Measurements from ENCODE around the gene AS3MT. TPM values are rescaled to one million over a fixed set of nuclear protein-coding genes. Genes with fewer than 3 reads are reported as not detected.
"Not testable (repeated sequence)": the region's sequence is repeated elsewhere in the genome, so short reads cannot be mapped to it uniquely, and the experiment has no call there.

The AS3MT gene
- total RNA-seq, 2 experiments from 2014 or later: 0.67 to 0.77 TPM

DNA sequence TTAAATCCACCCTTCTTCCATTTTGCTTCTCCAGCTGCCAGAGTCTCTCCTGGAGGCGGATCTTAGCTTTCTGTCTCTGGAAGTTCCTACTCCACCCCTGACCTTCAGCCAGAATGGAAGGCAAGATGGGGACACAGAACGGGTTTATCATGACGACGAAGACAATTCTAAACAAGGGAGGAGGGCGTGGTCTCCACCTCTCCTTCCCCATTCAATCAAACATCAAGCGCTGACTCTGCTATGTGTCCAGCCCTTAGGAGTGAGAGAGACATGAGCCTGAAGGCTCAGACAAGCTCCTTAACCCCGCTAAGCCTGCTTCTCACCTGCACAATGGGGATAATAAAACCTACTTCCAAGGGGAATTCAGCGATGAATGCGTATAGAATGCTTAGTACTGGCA, 35.1 kb upstream of the AS3MT start:
- intact Hi-C loops (cut with DNase I, micrococcal nuclease): loop anchor here (2.0 to 10.0 kb wide), 4 partner anchors 67 to 851 kb away; no protein-coding TSS in a partner anchor
- POLR2A ChIA-PET: no interaction called here

GRCh38 chr10:102835007-102835482, 34.2 kb upstream of the AS3MT start:
- H3K36me3 ChIP-seq (ENCODE audit: insufficient read depth, low read length): no peaks in the 10 kb centered on the region
- no peaks in the 10 kb centered on the region for H3K27me3 ChIP-seq (ENCODE audit: control insufficient read depth in 1 of 2, insufficient read depth in 2 of 2, low read length in 2 of 2)
- peaks cover 5% of the 10 kb centered on the region for H3K4me1 ChIP-seq (ENCODE audit: insufficient read depth, low read length)
- no peaks in the 10 kb centered on the region for H3K36me3 Mint-ChIP-seq (ENCODE audit: low read depth)
- H3K27ac ChIP-seq (ENCODE audit: low read depth in 1 of 2, low read length in 2 of 2): no peak overlapping the region
- no peak overlapping the region for H3K4me3 ChIP-seq (ENCODE audit: low read length)
- no peak overlapping the region for H3K27ac Mint-ChIP-seq
- peak; percentile 55 to 87 (median 68) for DNase-seq
- POLR2A ChIA-PET: no interaction called here
- no peak overlapping the region for H3K4me3 Mint-ChIP-seq
- no peaks in the 10 kb centered on the region for H3K4me1 Mint-ChIP-seq (ENCODE audit: low read depth)
- CTCF ChIA-PET: interaction anchor here (0.8 to 1.0 kb wide), 2 partner anchors 19 to 409 kb away, joined by 3 to 4 read pairs; partner anchors contain the start of gene BORCS7
- peaks cover 10% of the 10 kb centered on the region for H3K27me3 Mint-ChIP-seq
- TF ChIP-seq, protein P1, sequence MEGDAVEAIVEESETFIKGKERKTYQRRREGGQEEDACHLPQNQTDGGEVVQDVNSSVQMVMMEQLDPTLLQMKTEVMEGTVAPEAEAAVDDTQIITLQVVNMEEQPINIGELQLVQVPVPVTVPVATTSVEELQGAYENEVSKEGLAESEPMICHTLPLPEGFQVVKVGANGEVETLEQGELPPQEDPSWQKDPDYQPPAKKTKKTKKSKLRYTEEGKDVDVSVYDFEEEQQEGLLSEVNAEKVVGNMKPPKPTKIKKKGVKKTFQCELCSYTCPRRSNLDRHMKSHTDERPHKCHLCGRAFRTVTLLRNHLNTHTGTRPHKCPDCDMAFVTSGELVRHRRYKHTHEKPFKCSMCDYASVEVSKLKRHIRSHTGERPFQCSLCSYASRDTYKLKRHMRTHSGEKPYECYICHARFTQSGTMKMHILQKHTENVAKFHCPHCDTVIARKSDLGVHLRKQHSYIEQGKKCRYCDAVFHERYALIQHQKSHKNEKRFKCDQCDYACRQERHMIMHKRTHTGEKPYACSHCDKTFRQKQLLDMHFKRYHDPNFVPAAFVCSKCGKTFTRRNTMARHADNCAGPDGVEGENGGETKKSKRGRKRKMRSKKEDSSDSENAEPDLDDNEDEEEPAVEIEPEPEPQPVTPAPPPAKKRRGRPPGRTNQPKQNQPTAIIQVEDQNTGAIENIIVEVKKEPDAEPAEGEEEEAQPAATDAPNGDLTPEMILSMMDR (IDR thresholded peaks at IDR 0.05): peak; percentile 86
- intact Hi-C loops (cut with DNase I, micrococcal nuclease): loop anchor here (1.0 to 10.0 kb wide), 8 partner anchors 66 to 850 kb away; no protein-coding TSS in a partner anchor
- peaks cover 0 to 11% of the 10 kb centered on the region in 2 experiments for H3K9me3 ChIP-seq (ENCODE audit: control insufficient read depth in 1 of 2, insufficient read depth in 1 of 2, low read length in 2 of 2)
- H3K9me3 Mint-ChIP-seq: peaks cover 8% of the 10 kb centered on the region
- peak; percentile 93 for ATAC-seq (ENCODE audit: poor library complexity)

More for the DNA sequence above, 35.1 kb upstream of the AS3MT start:
- no peaks in the 10 kb centered on the region for H3K36me3 Mint-ChIP-seq (ENCODE audit: low read depth)
- peaks cover 0 to 11% of the 10 kb centered on the region in 2 experiments for H3K9me3 ChIP-seq (ENCODE audit: control insufficient read depth in 1 of 2, insufficient read depth in 1 of 2, low read length in 2 of 2)
- H3K4me3 Mint-ChIP-seq: no peak overlapping the region
- H3K4me1 ChIP-seq (ENCODE audit: insufficient read depth, low read length): peaks cover 5% of the 10 kb centered on the region
- CTCF ChIA-PET: no interaction called here
- no peaks in the 10 kb centered on the region for H3K36me3 ChIP-seq (ENCODE audit: insufficient read depth, low read length)
- no peaks in the 10 kb centered on the region for H3K27me3 ChIP-seq (ENCODE audit: control insufficient read depth in 1 of 2, insufficient read depth in 2 of 2, low read length in 2 of 2)
- DNase-seq (no peak), ATAC-seq (ENCODE audit: poor library complexity) (no peak)
- no peak overlapping the region for H3K27ac Mint-ChIP-seq
- H3K9me3 Mint-ChIP-seq: peaks cover 8% of the 10 kb centered on the region
- TF ChIP-seq, protein P1 (IDR thresholded peaks at IDR 0.05): no peak
- no peak overlapping the region for H3K4me3 ChIP-seq (ENCODE audit: low read length)
- peaks cover 6% of the 10 kb centered on the region for H3K27me3 Mint-ChIP-seq
- H3K27ac ChIP-seq (ENCODE audit: low read depth in 1 of 2, low read length in 2 of 2): no peak overlapping the region
- H3K4me1 Mint-ChIP-seq (ENCODE audit: low read depth): no peaks in the 10 kb centered on the region

DNA sequence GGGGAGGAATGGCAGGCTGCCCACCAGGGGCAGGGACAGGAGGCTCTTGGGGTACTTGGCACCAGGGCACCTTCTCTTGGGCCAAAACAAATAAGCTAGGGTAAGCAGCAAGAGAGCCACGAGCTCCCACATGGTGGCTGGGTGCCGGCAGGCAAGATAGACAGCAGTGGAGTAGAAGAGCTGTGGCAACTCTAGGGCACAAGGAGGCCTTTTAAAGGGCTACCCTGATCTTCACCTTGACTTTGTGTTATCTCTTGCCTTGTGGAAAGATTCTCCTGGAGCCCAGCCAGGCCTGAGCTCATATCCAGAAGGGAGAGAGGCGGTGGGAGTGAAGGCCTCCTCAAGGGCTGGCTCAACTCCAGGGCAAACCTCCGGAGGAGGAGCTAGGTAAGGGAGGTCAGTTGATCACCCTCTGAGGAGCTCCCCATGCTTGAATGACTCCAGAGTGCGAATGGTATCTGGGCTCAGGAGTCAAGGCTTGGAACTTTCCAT, 32.0 kb upstream of the AS3MT start, which contains the start of gene CYP17A1:
Gene CYP17A1, minus strand, starts transcription at position 184 of the 492 bp plus-strand sequence. Its CDS starts 52 bp downstream, at position 132.
- ChIA-PET POLR2A (no interaction called here), CTCF (interaction anchor here (1.3 kb wide), 1 partner anchor 407 kb away, joined by 3 read pairs; no protein-coding TSS in a partner anchor)
- H3K36me3 Mint-ChIP-seq (ENCODE audit: low read depth): no peaks in the 10 kb centered on the region
- Histone ChIP-seq H3K27ac (ENCODE audit: low read depth in 1 of 2, low read length in 2 of 2) (no peak within 1 kb of the TSS), H3K36me3 (ENCODE audit: insufficient read depth, low read length) (no peaks in the 10 kb centered on the region), H3K4me1 (ENCODE audit: insufficient read depth, low read length) (peaks cover 5% of the 10 kb centered on the region), H3K27me3 (ENCODE audit: control insufficient read depth in 1 of 2, insufficient read depth in 2 of 2, low read length in 2 of 2) (no peaks in the 10 kb centered on the region), H3K4me3 (ENCODE audit: low read length) (no peak within 1 kb of the TSS), H3K9me3 (ENCODE audit: control insufficient read depth in 1 of 2, insufficient read depth in 1 of 2, low read length in 2 of 2) (peaks cover 0 to 11% of the 10 kb centered on the region in 2 experiments)
- intact Hi-C loops (cut with DNase I, micrococcal nuclease): loop anchor here in 1 of 2 experiments (10.0 kb wide), 1 partner anchor 848 kb away; no protein-coding TSS in a partner anchor
- no peak within 1 kb of the TSS for H3K27ac Mint-ChIP-seq
- H3K4me1 Mint-ChIP-seq (ENCODE audit: low read depth): no peaks in the 10 kb centered on the region
- TF ChIP-seq, protein P1 (IDR thresholded peaks at IDR 0.05): no peak
- H3K27me3 Mint-ChIP-seq: peaks cover 10% of the 10 kb centered on the region
- ATAC-seq (ENCODE audit: poor library complexity) (no peak), DNase-seq (no peak)
- H3K9me3 Mint-ChIP-seq: peaks cover 8% of the 10 kb centered on the region
- H3K4me3 Mint-ChIP-seq: no peak within 1 kb of the TSS

DNA sequence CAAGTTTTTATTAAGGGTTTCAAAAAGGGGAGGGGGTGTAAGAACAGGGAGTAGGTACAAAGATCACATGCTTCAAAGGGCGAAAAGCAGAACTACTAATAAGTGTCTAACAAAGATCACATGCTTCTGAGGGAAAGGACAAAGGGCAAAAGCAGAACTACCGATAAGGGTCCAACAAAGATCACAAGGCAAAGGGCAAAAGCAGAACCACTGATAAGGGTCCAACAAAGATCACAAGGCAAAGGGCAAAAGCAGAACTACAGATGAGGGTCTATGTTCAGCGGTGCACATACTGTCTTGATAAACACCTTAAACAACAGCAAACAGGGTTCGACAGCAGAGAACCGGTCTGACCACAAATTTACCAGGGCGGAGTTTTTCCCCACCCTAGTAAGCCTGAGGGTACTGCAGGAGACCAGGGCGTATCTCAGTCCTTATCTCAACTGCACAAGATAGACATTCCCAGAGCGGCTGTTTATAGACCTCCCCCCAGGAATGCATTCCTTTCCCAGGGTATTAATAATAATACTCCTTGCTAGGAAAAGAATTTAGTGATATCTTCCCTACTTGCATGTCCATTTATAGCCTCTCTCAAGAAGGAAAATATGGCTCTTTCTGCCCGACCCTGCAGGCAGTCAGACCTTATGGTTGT, 30.9 kb upstream of the AS3MT start:
- peaks cover 10% of the 10 kb centered on the region for H3K27me3 Mint-ChIP-seq
- H3K36me3 Mint-ChIP-seq (ENCODE audit: low read depth); H3K4me1 Mint-ChIP-seq (ENCODE audit: low read depth); H3K4me3 ChIP-seq (ENCODE audit: low read length); H3K4me3 Mint-ChIP-seq; H3K9me3 Mint-ChIP-seq; DNase-seq; ATAC-seq (ENCODE audit: poor library complexity); H3K4me1 ChIP-seq (ENCODE audit: insufficient read depth, low read length); POLR2A ChIA-PET; H3K36me3 ChIP-seq (ENCODE audit: insufficient read depth, low read length); H3K27me3 ChIP-seq (ENCODE audit: control insufficient read depth in 1 of 2, insufficient read depth in 2 of 2, low read length in 2 of 2); H3K27ac Mint-ChIP-seq; H3K27ac ChIP-seq (ENCODE audit: low read depth in 1 of 2, low read length in 2 of 2): not testable (repeated sequence)
- CTCF ChIA-PET: interaction anchor here (1.3 kb wide), 1 partner anchor 406 kb away, joined by 3 read pairs; no protein-coding TSS in a partner anchor
- intact Hi-C loops (cut with DNase I, micrococcal nuclease): loop anchor here in 1 of 2 experiments (10.0 kb wide), 1 partner anchor 846 kb away; no protein-coding TSS in a partner anchor
- H3K9me3 ChIP-seq (ENCODE audit: control insufficient read depth in 1 of 2, insufficient read depth in 1 of 2, low read length in 2 of 2): peaks cover 0 to 11% of the 10 kb centered on the region in 2 experiments
